ENCODE results near the gene ACOXL. TPM values are rescaled to one million over a fixed set of nuclear protein-coding genes. Genes with fewer than 3 reads are reported as not detected.

Gene ACOXL
- total and polyA plus RNA-seq, 8 donors = 4.7 to 30.3 (median 8.3) TPM

DNA sequence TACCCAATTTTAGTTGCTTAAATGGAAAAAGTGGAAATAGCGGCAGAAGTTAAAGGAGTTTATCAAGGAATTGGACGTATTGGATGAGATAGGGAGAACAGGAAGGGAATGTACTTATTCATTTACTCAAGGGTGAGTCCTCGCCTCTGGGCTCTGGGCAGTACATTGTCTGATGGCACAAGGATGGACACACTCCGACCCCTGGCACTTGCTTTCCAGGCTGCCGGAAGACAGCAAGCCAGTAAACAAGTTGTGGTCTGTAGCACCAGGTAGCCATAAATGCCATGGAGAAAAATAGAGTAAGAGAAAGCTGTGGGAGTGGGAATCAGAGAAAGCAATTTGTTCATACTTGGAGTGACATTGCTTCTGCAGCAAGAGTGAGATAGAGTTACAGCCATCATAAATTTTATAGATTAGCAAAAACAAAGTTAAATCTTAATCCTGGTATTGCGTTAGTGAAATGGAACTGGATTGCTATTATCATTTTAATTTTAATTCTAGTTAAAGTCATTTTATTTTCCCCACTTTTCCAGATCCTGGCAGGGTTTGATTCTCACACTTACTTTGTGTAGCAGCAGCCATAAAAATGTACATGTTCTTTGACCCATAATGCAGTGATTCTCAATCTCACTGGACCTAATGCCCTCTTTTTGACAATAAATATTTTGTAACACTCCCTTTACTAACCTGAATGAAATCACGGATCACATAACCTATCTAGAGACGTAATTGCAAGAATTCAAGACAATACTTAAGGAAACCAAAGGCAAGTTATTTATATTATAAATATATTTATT is 252.5 kb downstream of the ACOXL start:
- ATAC-seq = no peak

GRCh38 chr2:110990440-110990839 is 258.1 kb downstream of the ACOXL start:
- Histone ChIP-seq H3K4me3 (no peak overlapping the region), H3K27ac (no peak overlapping the region), H3K9me3 (no peaks in the 10 kb centered on the region), H3K36me3 (no peaks in the 10 kb centered on the region), H3K4me1 (peaks cover 3 to 31% of the 10 kb centered on the region in 2 donors), H3K27me3 (no peaks in the 10 kb centered on the region)
- ATAC-seq = no peak
- intact Hi-C loops (cut with DNase I) = no loop called here
- no peak for DNase-seq
- TF ChIP-seq CTCF (IDR thresholded peaks at IDR 0.05) = no peak

More for the DNA sequence above, 252.5 kb downstream of the ACOXL start:
- TF ChIP-seq CTCF (IDR thresholded peaks at IDR 0.05) = no peak
- Histone ChIP-seq H3K27me3 (no peaks in the 10 kb centered on the region), H3K36me3 (no peaks in the 10 kb centered on the region), H3K27ac (no peak overlapping the region), H3K4me3 (no peak overlapping the region), H3K9me3 (no peaks in the 10 kb centered on the region), H3K4me1 (no peaks in the 10 kb centered on the region)
- DNase-seq = no peak
- intact Hi-C loops (cut with DNase I) = no loop called here

- Histone ChIP-seq H3K36me3 (no peaks in the 10 kb centered on the region), H3K27ac (no peak overlapping the region), H3K27me3 (no peaks in the 10 kb centered on the region), H3K9me3 (no peaks in the 10 kb centered on the region), H3K4me3 (no peak overlapping the region), H3K4me1 (peaks cover 3 to 31% of the 10 kb centered on the region in 2 donors)
- peak in 2 of 4 donors; percentile 78 to 87 for DNase-seq
- no peak for ATAC-seq
- intact Hi-C loops (cut with DNase I) = no loop called here
- no peak for TF ChIP-seq CTCF (IDR thresholded peaks at IDR 0.05)
Measured at GRCh38 chr2:110991911-110992310, 259.5 kb downstream of the ACOXL start.

GRCh38 chr2:110992886-110993285 is 260.5 kb downstream of the ACOXL start:
- Histone ChIP-seq H3K4me1 (peaks cover 3 to 31% of the 10 kb centered on the region in 2 donors), H3K27ac (peak overlapping the region; percentile 59 to 63), H3K9me3 (no peaks in the 10 kb centered on the region)

More at GRCh38 chr2:110992886-110993285, 260.5 kb downstream of the ACOXL start:
- TF ChIP-seq CTCF (IDR thresholded peaks at IDR 0.05) = no peak
- Histone ChIP-seq H3K27me3 (no peaks in the 10 kb centered on the region), H3K36me3 (no peaks in the 10 kb centered on the region), H3K4me3 (no peak overlapping the region)
- DNase-seq (no peak), ATAC-seq (no peak)
- intact Hi-C loops (cut with DNase I) = no loop called here

Data from left lung (tissue), 10 donors.